ENCODE measurements around the gene SOX30.

DNA sequence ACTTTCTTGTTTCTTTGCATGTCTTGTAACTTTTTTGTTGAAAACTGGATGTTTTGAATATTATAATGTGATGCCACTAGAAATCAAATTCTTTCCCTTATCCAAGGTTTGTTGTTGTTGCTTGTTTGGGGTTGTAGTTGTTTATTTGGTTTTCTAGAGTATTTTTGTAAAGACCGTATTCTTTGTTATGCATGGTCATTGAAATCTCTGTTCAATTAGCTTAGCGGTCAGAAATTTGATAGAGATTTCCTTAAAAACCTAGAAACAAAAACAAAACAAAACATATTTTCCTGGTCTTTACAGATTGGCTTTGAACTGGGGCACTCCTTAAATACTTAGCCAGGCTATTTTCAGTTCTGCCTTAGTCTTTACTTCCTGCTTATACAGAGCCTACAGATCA, 21.9 kb downstream of the SOX30 start:
- TF ChIP-seq, protein P1, sequence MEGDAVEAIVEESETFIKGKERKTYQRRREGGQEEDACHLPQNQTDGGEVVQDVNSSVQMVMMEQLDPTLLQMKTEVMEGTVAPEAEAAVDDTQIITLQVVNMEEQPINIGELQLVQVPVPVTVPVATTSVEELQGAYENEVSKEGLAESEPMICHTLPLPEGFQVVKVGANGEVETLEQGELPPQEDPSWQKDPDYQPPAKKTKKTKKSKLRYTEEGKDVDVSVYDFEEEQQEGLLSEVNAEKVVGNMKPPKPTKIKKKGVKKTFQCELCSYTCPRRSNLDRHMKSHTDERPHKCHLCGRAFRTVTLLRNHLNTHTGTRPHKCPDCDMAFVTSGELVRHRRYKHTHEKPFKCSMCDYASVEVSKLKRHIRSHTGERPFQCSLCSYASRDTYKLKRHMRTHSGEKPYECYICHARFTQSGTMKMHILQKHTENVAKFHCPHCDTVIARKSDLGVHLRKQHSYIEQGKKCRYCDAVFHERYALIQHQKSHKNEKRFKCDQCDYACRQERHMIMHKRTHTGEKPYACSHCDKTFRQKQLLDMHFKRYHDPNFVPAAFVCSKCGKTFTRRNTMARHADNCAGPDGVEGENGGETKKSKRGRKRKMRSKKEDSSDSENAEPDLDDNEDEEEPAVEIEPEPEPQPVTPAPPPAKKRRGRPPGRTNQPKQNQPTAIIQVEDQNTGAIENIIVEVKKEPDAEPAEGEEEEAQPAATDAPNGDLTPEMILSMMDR (IDR thresholded peaks at IDR 0.05), result no peak
- TF ChIP-seq ZFX (IDR thresholded peaks at IDR 0.05; ENCODE audit: borderline replicate concordance), result no peak

Measured in 22Rv1 (cell line).